CD4-positive, alpha-beta T cell treated with Interleukin-4 for 1 hour (primary cell): Measurements from ENCODE around the gene MOV10.
"Not testable (repeated sequence)": the region's sequence is repeated elsewhere in the genome, so short reads cannot be mapped to it uniquely, and the experiment has no call there.

ENCODE experiments used
- DNase-seq, 2 donors: peaks; one replicate each; pipeline ENCODE4 v3.0.0-alpha.2; 2020 to 2022

The MOV10 gene

GRCh38 chr1:112714313-112715263, 40.1 kb downstream of the MOV10 start:
- no peak for DNase-seq

GRCh38 chr1:112715264-112716053, 41.0 kb downstream of the MOV10 start, which contains the start of gene PPM1J:
PPM1J (minus strand) TSS chr1:112715332; CDS start chr1:112715301, 31 bp downstream.
- DNase-seq = peak; percentile 98 to 99

GRCh38 chr1:112716133-112716720, 41.8 kb downstream of the MOV10 start:
- DNase-seq = peak; percentile 82

- no peak for DNase-seq
Measured at GRCh38 chr1:112717263-112717873, 42.9 kb downstream of the MOV10 start.

GRCh38 chr1:112718691-112719418, 44.4 kb downstream of the MOV10 start:
- DNase-seq = peak; percentile 70

GRCh38 chr1:112719706-112720105, 45.2 kb downstream of the MOV10 start:
- no peak for DNase-seq

- DNase-seq = no peak
Measured at GRCh38 chr1:112720800-112721199, 46.3 kb downstream of the MOV10 start.

GRCh38 chr1:112721294-112721693, 46.8 kb downstream of the MOV10 start:
- DNase-seq = not testable (repeated sequence)

GRCh38 chr1:112721966-112722524, 47.6 kb downstream of the MOV10 start:
- no peak for DNase-seq

- no peak for DNase-seq
Measured at GRCh38 chr1:112722601-112723510, 48.4 kb downstream of the MOV10 start.

- no peak for DNase-seq
Measured at GRCh38 chr1:112723511-112723839, 49.0 kb downstream of the MOV10 start.

GRCh38 chr1:112724240-112724639, 49.8 kb downstream of the MOV10 start:
- not testable (repeated sequence) for DNase-seq

GRCh38 chr1:112727716-112728115, 53.3 kb downstream of the MOV10 start:
- DNase-seq = no peak

GRCh38 chr1:112728306-112728971, 54.0 kb downstream of the MOV10 start:
- DNase-seq = not testable (repeated sequence)

GRCh38 chr1:112729011-112729410, 54.6 kb downstream of the MOV10 start:
- not testable (repeated sequence) for DNase-seq

GRCh38 chr1:112729909-112730308, 55.5 kb downstream of the MOV10 start:
- DNase-seq = no peak

GRCh38 chr1:112731451-112731850, 57.0 kb downstream of the MOV10 start:
- DNase-seq = no peak

GRCh38 chr1:112735752-112736151, 61.3 kb downstream of the MOV10 start:
- no peak for DNase-seq

- DNase-seq = no peak
Measured at GRCh38 chr1:112737573-112737972, 63.1 kb downstream of the MOV10 start.
